WERI-Rb-1 (cell line): ENCODE measurements around the gene STAC.

ENCODE experiments used
- DNase-seq: peaks from one replicate; pipeline ENCODE4 v3.0.0-alpha.2; 2020
- H3K27ac ChIP-seq: fragments of 250-450 bp; sonication (Bioruptor Pico); 2 replicates; pipeline ENCODE4 v1.5.1; 2020; ENCODE audit warnings: mild to moderate bottlenecking, moderate library complexity
- H3K27me3 ChIP-seq: fragments of 250-450 bp; sonication (Bioruptor Pico); 2 replicates; pipeline ENCODE4 v1.5.1; 2021; ENCODE audit warnings: mild to moderate bottlenecking, low read depth, moderate library complexity; ENCODE audit not compliant: insufficient read depth, severe bottlenecking
- H3K36me3 ChIP-seq: fragments of 250-450 bp; sonication (Bioruptor Pico); 2 replicates; pipeline ENCODE4 v1.5.1; 2020; ENCODE audit warnings: mild to moderate bottlenecking, moderate library complexity
- H3K4me3 ChIP-seq: 2 replicates; pipeline ENCODE4 v1.5.1; 2011; ENCODE audit warnings: low read depth, mild to moderate bottlenecking, control low read depth, low read length
- H3K9me3 ChIP-seq: fragments of 250-450 bp; sonication (Bioruptor Pico); 2 replicates; pipeline ENCODE4 v1.5.1; 2021; ENCODE audit warnings: mild to moderate bottlenecking, moderate library complexity; ENCODE audit not compliant: severe bottlenecking
- CTCF ChIP-seq: IDR thresholded peaks from 2 replicates; pipeline ENCODE4 v1.5.1; 2011; ENCODE audit warnings: low read depth, mild to moderate bottlenecking, control low read depth, inconsistent platforms, low read length

The STAC gene

GRCh38 chr3:36511791-36512486 lies 131.6 kb downstream of the STAC start:
- DNase-seq, result no peak
- Histone ChIP-seq H3K9me3 (no peaks in the 10 kb centered on the region), H3K27ac (no peak overlapping the region), H3K27me3 (no peaks in the 10 kb centered on the region), H3K4me3 (no peak overlapping the region), H3K36me3 (no peaks in the 10 kb centered on the region)
- no peak for TF ChIP-seq CTCF

GRCh38 chr3:36512555-36512954 lies 132.3 kb downstream of the STAC start:
- Histone ChIP-seq H3K27ac (no peak overlapping the region), H3K4me3 (no peak overlapping the region), H3K27me3 (no peaks in the 10 kb centered on the region), H3K36me3 (no peaks in the 10 kb centered on the region), H3K9me3 (no peaks in the 10 kb centered on the region)
- TF ChIP-seq CTCF, result no peak
- DNase-seq, result no peak

- no peak for DNase-seq
- no peak for TF ChIP-seq CTCF
- H3K27ac ChIP-seq, result no peak overlapping the region
Measured at GRCh38 chr3:36514171-36514570, 133.9 kb downstream of the STAC start.

GRCh38 chr3:36519682-36520081 lies 139.4 kb downstream of the STAC start:
- Histone ChIP-seq H3K27me3 (no peaks in the 10 kb centered on the region), H3K4me3 (no peak overlapping the region), H3K27ac (no peak overlapping the region), H3K36me3 (no peaks in the 10 kb centered on the region), H3K9me3 (no peaks in the 10 kb centered on the region)
- DNase-seq, result no peak
- no peak for TF ChIP-seq CTCF

More at GRCh38 chr3:36514171-36514570, 133.9 kb downstream of the STAC start:
- no peak overlapping the region for H3K4me3 ChIP-seq
- H3K36me3 ChIP-seq, result no peaks in the 10 kb centered on the region
- H3K9me3 ChIP-seq, result no peaks in the 10 kb centered on the region
- no peaks in the 10 kb centered on the region for H3K27me3 ChIP-seq

GRCh38 chr3:36520241-36521006 lies 140.1 kb downstream of the STAC start:
- TF ChIP-seq CTCF, result no peak
- no peak overlapping the region for H3K4me3 ChIP-seq
- no peaks in the 10 kb centered on the region for H3K9me3 ChIP-seq
- no peak overlapping the region for H3K27ac ChIP-seq
- no peaks in the 10 kb centered on the region for H3K36me3 ChIP-seq
- DNase-seq, result no peak
- H3K27me3 ChIP-seq, result no peaks in the 10 kb centered on the region
